ENCODE measurements around the gene C12orf57. TPM values are rescaled to one million over a fixed set of nuclear protein-coding genes. Genes with fewer than 3 reads are reported as not detected.

Gene C12orf57
- total and polyA plus RNA-seq, 5 donors = 262 to 441 (median 281) TPM

DNA sequence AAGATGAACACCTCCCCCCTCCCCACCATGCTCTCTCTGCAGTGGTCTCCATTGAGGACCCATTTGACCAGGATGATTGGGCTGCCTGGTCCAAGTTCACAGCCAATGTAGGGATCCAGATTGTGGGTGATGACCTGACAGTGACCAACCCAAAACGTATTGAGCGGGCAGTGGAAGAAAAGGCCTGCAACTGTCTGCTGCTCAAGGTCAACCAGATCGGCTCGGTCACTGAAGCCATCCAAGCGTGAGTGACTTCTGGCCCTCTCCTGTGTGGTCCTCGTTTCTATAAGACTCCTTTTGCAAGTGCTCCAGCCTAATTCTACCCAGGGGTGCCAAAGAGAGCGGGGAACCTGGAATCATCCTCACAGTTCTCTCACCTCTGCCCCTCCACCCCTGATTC is 22.3 kb upstream of the C12orf57 start:
- no peak for ATAC-seq
- no peaks in the 10 kb centered on the region for H3K27me3 ChIP-seq (ENCODE audit: control insufficient read depth, insufficient read depth)
- intact Hi-C loops (cut with DNase I) = no loop called here
- H3K4me1 ChIP-seq (ENCODE audit: control insufficient read depth, insufficient read depth, low read length) = peaks cover 7% of the 10 kb centered on the region
- peak in 1 of 3 donors; percentile 24 for DNase-seq
- no peak overlapping the region for H3K27ac ChIP-seq (ENCODE audit: low read length)
- H3K4me3 ChIP-seq (ENCODE audit: low read length) = no peak overlapping the region
- no peaks in the 10 kb centered on the region for H3K9me3 ChIP-seq (ENCODE audit: control insufficient read depth, low read length)
- WGBS = 82% methylated on average over 7 of the region's 7 CpGs

DNA sequence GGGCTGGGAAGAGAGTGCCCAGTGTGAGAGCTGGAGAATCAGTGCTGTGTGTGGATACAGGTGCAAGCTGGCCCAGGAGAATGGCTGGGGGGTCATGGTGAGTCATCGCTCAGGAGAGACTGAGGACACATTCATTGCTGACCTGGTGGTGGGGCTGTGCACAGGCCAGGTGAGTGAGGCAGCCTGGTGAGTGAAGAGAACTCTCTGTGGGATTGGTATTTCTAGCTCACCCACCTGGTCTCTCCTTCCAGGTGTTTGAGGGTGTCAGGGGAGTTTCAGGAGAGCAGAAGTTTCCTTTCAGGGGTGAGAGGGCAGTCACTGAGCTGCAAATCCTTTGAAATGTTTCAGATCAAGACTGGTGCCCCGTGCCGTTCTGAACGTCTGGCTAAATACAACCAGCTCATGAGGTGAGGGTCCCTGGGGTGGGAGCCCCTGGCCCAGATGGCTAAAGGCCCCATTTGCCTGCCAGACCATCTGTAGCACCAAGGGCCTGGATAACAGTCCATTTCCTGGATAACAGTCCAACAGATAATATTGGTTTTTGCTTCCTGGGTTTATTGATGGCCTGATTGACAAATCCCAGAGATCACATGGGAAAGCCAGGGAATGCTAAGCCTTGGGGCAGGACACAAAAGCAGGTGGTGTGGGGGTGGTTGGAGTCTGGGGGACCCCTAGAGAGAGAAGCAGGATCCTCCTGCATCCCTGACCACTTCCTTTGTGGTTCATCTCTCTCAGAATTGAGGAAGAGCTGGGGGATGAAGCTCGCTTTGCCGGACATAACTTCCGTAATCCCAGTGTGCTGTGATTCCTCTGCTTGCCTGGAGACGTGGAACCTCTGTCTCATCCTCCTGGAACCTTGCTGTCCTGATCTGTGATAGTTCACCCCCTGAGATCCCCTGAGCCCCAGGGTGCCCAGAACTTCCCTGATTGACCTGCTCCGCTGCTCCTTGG is 21.6 kb upstream of the C12orf57 start:
- H3K27me3 ChIP-seq (ENCODE audit: control insufficient read depth, insufficient read depth) = no peaks in the 10 kb centered on the region
- no peak overlapping the region for H3K27ac ChIP-seq (ENCODE audit: low read length)
- H3K4me1 ChIP-seq (ENCODE audit: control insufficient read depth, insufficient read depth, low read length) = peaks cover 7% of the 10 kb centered on the region
- WGBS = 78% methylated on average over 9 of the region's 9 CpGs
- ATAC-seq (no peak), DNase-seq (peak in 1 of 3 donors; percentile 36)
- H3K9me3 ChIP-seq (ENCODE audit: control insufficient read depth, low read length) = no peaks in the 10 kb centered on the region
- no peak overlapping the region for H3K4me3 ChIP-seq (ENCODE audit: low read length)
- intact Hi-C loops (cut with DNase I) = no loop called here

- no peak overlapping the region for H3K4me3 ChIP-seq (ENCODE audit: low read length)
- ATAC-seq (no peak), DNase-seq (peak in 2 of 3 donors; percentile 34 to 41)
- no peak overlapping the region for H3K27ac ChIP-seq (ENCODE audit: low read length)
- intact Hi-C loops (cut with DNase I) = no loop called here
- WGBS = 79% methylated on average over 10 of the region's 10 CpGs
- H3K9me3 ChIP-seq (ENCODE audit: control insufficient read depth, low read length) = no peaks in the 10 kb centered on the region
- no peaks in the 10 kb centered on the region for H3K27me3 ChIP-seq (ENCODE audit: control insufficient read depth, insufficient read depth)
- peaks cover 7% of the 10 kb centered on the region for H3K4me1 ChIP-seq (ENCODE audit: control insufficient read depth, insufficient read depth, low read length)
Observed at GRCh38 chr12:6923003-6923732, 20.7 kb upstream of the C12orf57 start.

DNA sequence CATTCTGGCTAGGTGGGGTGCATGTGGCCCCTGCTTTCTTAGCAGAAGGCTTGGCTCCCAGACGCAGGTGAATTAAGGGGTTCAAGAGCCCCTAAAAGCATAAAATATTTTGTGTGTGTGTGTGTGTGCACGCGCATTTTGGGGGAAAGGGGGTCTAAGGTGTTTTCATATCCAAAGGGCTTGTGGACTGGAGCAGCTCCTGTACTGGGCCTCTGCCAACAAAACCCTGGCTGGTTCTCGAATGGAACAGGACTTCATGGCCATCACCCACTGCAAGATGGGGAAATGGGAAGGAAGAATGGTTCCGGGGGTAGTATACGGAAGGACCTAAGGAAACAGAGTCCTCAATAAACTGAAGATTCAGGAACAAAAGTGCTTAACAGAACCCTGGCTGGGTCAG is 20.0 kb upstream of the C12orf57 start:
- ATAC-seq = no peak
- peaks cover 7% of the 10 kb centered on the region for H3K4me1 ChIP-seq (ENCODE audit: control insufficient read depth, insufficient read depth, low read length)

DNA sequence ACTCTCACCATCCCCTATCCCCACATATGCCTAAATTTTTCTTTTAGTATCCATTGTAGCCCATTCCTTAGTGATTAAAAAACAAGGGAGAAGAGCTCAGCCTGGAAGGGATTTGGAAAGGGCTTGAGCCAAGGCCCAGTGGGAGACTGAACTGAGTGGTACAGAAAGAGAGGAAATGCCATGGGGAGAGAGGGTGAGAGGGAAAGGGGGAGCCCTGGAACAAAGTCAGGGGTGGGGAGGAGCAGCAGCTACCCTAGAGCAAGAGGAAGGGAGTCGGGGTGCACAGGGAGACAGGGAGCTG is 18.6 kb upstream of the C12orf57 start:
- ATAC-seq = no peak
- peaks cover 18% of the 10 kb centered on the region for H3K4me1 ChIP-seq (ENCODE audit: control insufficient read depth, insufficient read depth, low read length)
- H3K9me3 ChIP-seq (ENCODE audit: control insufficient read depth, low read length) = no peaks in the 10 kb centered on the region
- H3K27ac ChIP-seq (ENCODE audit: low read length) = peak overlapping the region; percentile 100
- DNase-seq = peak in 1 of 3 donors; percentile 75
- no peaks in the 10 kb centered on the region for H3K27me3 ChIP-seq (ENCODE audit: control insufficient read depth, insufficient read depth)
- H3K4me3 ChIP-seq (ENCODE audit: low read length) = no peak overlapping the region
- 14% methylated on average over 1 of the region's 1 CpG for WGBS
- intact Hi-C loops (cut with DNase I) = loop anchor here in 1 of 4 donors (2.0 kb wide), 1 partner anchor 44 kb away; no protein-coding TSS in a partner anchor

More for the DNA sequence above, 20.0 kb upstream of the C12orf57 start:
- Histone ChIP-seq H3K27ac (ENCODE audit: low read length) (no peak overlapping the region), H3K27me3 (ENCODE audit: control insufficient read depth, insufficient read depth) (no peaks in the 10 kb centered on the region), H3K4me3 (ENCODE audit: low read length) (no peak overlapping the region), H3K9me3 (ENCODE audit: control insufficient read depth, low read length) (no peaks in the 10 kb centered on the region)
- WGBS = 56% methylated on average over 6 of the region's 6 CpGs
- intact Hi-C loops (cut with DNase I) = loop anchor here in 1 of 4 donors (2.0 kb wide), 1 partner anchor 45 kb away; no protein-coding TSS in a partner anchor
- DNase-seq = peak in 2 of 3 donors; percentile 28 to 50

- intact Hi-C loops (cut with DNase I) = loop anchor here in 1 of 4 donors (2.0 kb wide), 2 partner anchors 19 to 43 kb away; partner anchors contain the start of gene C12orf57
- H3K27ac ChIP-seq (ENCODE audit: low read length) = peak overlapping the region; percentile 100
- WGBS = 9% methylated on average over 8 of the region's 8 CpGs
- peak; percentile 69 to 74 for ATAC-seq
- H3K4me1 ChIP-seq (ENCODE audit: control insufficient read depth, insufficient read depth, low read length) = peaks cover 18% of the 10 kb centered on the region
- no peaks in the 10 kb centered on the region for H3K27me3 ChIP-seq (ENCODE audit: control insufficient read depth, insufficient read depth)
- peak overlapping the region; percentile 12 for H3K4me3 ChIP-seq (ENCODE audit: low read length)
- peak; percentile 80 to 92 (median 91) for DNase-seq
- no peaks in the 10 kb centered on the region for H3K9me3 ChIP-seq (ENCODE audit: control insufficient read depth, low read length)
Observed at GRCh38 chr12:6925540-6926279, 18.1 kb upstream of the C12orf57 start.

GRCh38 chr12:6927379-6928021 is 16.3 kb upstream of the C12orf57 start, which contains the start of gene ATN1:
ATN1 (plus strand) TSS chr12:6927959; CDS start chr12:6934002, 6,043 bp downstream.
- H3K4me3 ChIP-seq (ENCODE audit: low read length) = peak within 1 kb of the TSS; percentile 99
- H3K9me3 ChIP-seq (ENCODE audit: control insufficient read depth, low read length) = no peaks in the 10 kb centered on the region
- intact Hi-C loops (cut with DNase I) = loop anchor here in 1 of 4 donors (2.0 kb wide), 1 partner anchor 17 kb away; the partner anchor contains the start of gene C12orf57
- H3K27ac ChIP-seq (ENCODE audit: low read length) = peak within 1 kb of the TSS; percentile 100
- DNase-seq = peak; percentile 87 to 95 (median 93)
- H3K4me1 ChIP-seq (ENCODE audit: control insufficient read depth, insufficient read depth, low read length) = peaks cover 18% of the 10 kb centered on the region
- peak; percentile 56 to 70 for ATAC-seq
- no peaks in the 10 kb centered on the region for H3K27me3 ChIP-seq (ENCODE audit: control insufficient read depth, insufficient read depth)
- under 1% methylated on average over 66 of the region's 66 CpGs for WGBS

- Histone ChIP-seq H3K4me1 (ENCODE audit: control insufficient read depth, insufficient read depth, low read length) (peaks cover 18% of the 10 kb centered on the region), H3K9me3 (ENCODE audit: control insufficient read depth, low read length) (no peaks in the 10 kb centered on the region), H3K27me3 (ENCODE audit: control insufficient read depth, insufficient read depth) (no peaks in the 10 kb centered on the region), H3K27ac (ENCODE audit: low read length) (peak overlapping the region; percentile 100), H3K4me3 (ENCODE audit: low read length) (peak overlapping the region; percentile 99)
- peak in 2 of 3 donors; percentile 48 to 72 for DNase-seq
- WGBS = under 1% methylated on average over 60 of the region's 79 CpGs
- intact Hi-C loops (cut with DNase I) = no loop called here
- ATAC-seq = no peak
Observed at GRCh38 chr12:6928022-6928702, 15.7 kb upstream of the C12orf57 start.

DNA sequence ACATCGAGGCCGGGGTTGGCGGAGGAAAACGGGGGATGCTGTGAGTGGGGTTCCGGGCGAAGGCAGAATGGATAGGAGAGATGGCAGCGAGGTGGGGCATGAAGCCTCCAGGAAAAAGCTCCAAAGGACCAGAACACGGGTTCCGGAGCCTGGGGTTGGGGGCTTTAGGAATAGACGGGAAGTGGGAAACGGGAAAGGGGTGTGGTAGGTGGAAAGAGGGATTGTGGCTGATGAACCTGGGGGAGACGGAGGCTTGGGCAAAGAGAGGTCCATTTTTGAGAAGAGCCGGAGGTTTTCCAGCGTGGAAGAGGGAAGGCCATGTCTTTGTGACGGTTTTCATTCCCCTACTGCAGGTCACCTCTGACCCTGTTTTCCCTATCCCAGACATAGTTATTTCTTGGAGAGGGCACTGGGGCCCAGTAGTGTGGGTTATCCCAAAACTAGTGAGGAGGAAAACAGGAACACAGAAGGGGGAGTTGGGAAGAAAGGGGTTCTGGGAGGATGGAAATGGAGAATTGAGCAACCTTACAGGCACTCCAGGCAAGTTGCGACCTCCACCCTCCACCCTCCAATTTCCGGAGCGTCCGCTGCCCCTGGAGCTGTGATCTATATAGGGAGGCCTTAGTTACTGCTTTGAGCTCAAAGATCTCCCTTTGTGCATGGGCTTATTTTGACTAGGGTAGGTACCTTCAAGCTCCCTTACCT is 15.0 kb upstream of the C12orf57 start:
- DNase-seq (peak in 2 of 3 donors; percentile 25 to 47), ATAC-seq (no peak)
- intact Hi-C loops (cut with DNase I) = no loop called here
- peaks cover 18% of the 10 kb centered on the region for H3K4me1 ChIP-seq (ENCODE audit: control insufficient read depth, insufficient read depth, low read length)
- H3K27ac ChIP-seq (ENCODE audit: low read length) = peak overlapping the region; percentile 49
- no peaks in the 10 kb centered on the region for H3K9me3 ChIP-seq (ENCODE audit: control insufficient read depth, low read length)
- H3K4me3 ChIP-seq (ENCODE audit: low read length) = peak overlapping the region; percentile 99
- 4% methylated on average over 19 of the region's 19 CpGs for WGBS
- no peaks in the 10 kb centered on the region for H3K27me3 ChIP-seq (ENCODE audit: control insufficient read depth, insufficient read depth)
